OCI-LY3 (cell line): ENCODE results near the gene PRDM11.

Source experiments
- CTCF ChIP-seq: fragments of 200-600, 300-600 bp; sonication (generic); IDR thresholded peaks from 2 replicates; pipeline ENCODE4 v1.5.1; 2014; ENCODE audit warnings: antibody characterized with exemption, low read length, low read depth
- EZH2phosphoT487 ChIP-seq: fragments of 200-600 bp; shearing (Covaris generic); IDR thresholded peaks from 2 replicates; pipeline ENCODE4 v1.6.1; 2018; ENCODE audit warnings: antibody characterized with exemption, mixed run types, low read depth

DNA sequence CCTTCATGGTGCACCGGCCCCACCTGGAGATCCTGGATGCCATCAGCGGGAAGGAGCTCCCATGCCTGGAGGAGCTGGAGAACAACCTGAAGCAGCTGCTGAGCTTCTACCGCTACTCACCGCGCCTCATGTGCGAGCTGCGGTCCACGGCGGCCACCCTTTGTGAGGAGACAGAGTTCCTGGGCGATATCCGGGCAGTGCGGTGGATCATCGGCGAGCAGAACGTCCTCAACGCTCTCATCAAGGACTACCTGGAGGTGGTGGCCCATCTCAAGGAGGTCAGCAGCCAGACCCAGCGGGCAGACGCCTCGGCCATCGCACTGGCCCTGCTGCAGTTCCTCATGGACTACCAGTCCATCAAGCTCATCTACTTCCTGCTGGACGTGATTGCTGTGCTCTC is 80.5 kb downstream of the PRDM11 start:
- TF ChIP-seq CTCF (no peak), EZH2phosphoT487 (no peak)
